Measurements from ENCODE around the gene GIMAP4. TPM values are rescaled to one million over a fixed set of nuclear protein-coding genes. Genes with fewer than 3 reads are reported as not detected.
"Not testable (repeated sequence)": the region's sequence is repeated elsewhere in the genome, so short reads cannot be mapped to it uniquely, and the experiment has no call there.

The GIMAP4 gene
- total RNA-seq, 1 experiment from 2014 or later, result not detected

GRCh38 chr7:150613880-150614279, 46.7 kb downstream of the GIMAP4 start:
- CTCF ChIA-PET, result no interaction called here

GRCh38 chr7:150614426-150614825, 47.2 kb downstream of the GIMAP4 start:
- H3K9me3 ChIP-seq (ENCODE audit: insufficient read depth, low read depth), result not testable (repeated sequence)

More at GRCh38 chr7:150613880-150614279, 46.7 kb downstream of the GIMAP4 start:
- Histone ChIP-seq H3K27ac (no peak overlapping the region), H3K27me3 (ENCODE audit: insufficient read depth, low read depth) (no peaks in the 10 kb centered on the region), H3K36me3 (ENCODE audit: low read depth) (no peaks in the 10 kb centered on the region), H4K20me1 (ENCODE audit: insufficient read depth) (no peaks in the 10 kb centered on the region; the same call in 1 of the 2 replicates), H3K4me2 (no peak overlapping the region), H2AFZ (no peak overlapping the region), H3K4me3 (no peak overlapping the region), H3K9me3 (ENCODE audit: insufficient read depth, low read depth) (no peaks in the 10 kb centered on the region), H3K9me2 (ENCODE audit: insufficient read depth) (no peaks in the 10 kb centered on the region), H3F3A (ENCODE audit: insufficient read depth, low read depth) (no peaks in the 10 kb centered on the region), H3K4me1 (replicated peaks; ENCODE audit: insufficient read depth) (no peaks in the 10 kb centered on the region), H3K79me2 (ENCODE audit: low read depth) (no peaks in the 10 kb centered on the region)
- BruUV-seq (replicated peaks), result no TSS peak
- POLR2A ChIA-PET (ENCODE audit: unreplicated experiment), result no interaction called here
- no peak for DNase-seq
- intact Hi-C loops (cut with micrococcal nuclease; ENCODE audit: unreplicated experiment), result no loop called here
- TF ChIP-seq EZH2 (IDR thresholded peaks at IDR 0.05; ENCODE audit: low read depth), result no peak
- no peak for TF ChIP-seq CTCF (conservative IDR thresholded peaks at IDR 0.05)

GRCh38 chr7:150615221-150615755, 48.1 kb downstream of the GIMAP4 start:
- POLR2A ChIA-PET (ENCODE audit: unreplicated experiment); H3K4me2 ChIP-seq; DNase-seq; H2AFZ ChIP-seq; H3K79me2 ChIP-seq (ENCODE audit: low read depth); BruUV-seq (replicated peaks); H3K4me1 ChIP-seq (replicated peaks; ENCODE audit: insufficient read depth); H3K36me3 ChIP-seq (ENCODE audit: low read depth); H3F3A ChIP-seq (ENCODE audit: insufficient read depth, low read depth); H3K27me3 ChIP-seq (ENCODE audit: insufficient read depth, low read depth); H3K9me2 ChIP-seq (ENCODE audit: insufficient read depth); H4K20me1 ChIP-seq (ENCODE audit: insufficient read depth); intact Hi-C loops (cut with micrococcal nuclease; ENCODE audit: unreplicated experiment); H3K27ac ChIP-seq; CTCF ChIA-PET; H3K4me3 ChIP-seq; H3K9me3 ChIP-seq (ENCODE audit: insufficient read depth, low read depth): not testable (repeated sequence)

More at GRCh38 chr7:150614426-150614825, 47.2 kb downstream of the GIMAP4 start:
- POLR2A ChIA-PET (ENCODE audit: unreplicated experiment); H2AFZ ChIP-seq; H3F3A ChIP-seq (ENCODE audit: insufficient read depth, low read depth); H3K36me3 ChIP-seq (ENCODE audit: low read depth); H3K4me3 ChIP-seq; H3K9me2 ChIP-seq (ENCODE audit: insufficient read depth); CTCF ChIA-PET; intact Hi-C loops (cut with micrococcal nuclease; ENCODE audit: unreplicated experiment); H4K20me1 ChIP-seq (ENCODE audit: insufficient read depth); H3K4me2 ChIP-seq; BruUV-seq (replicated peaks); DNase-seq; H3K27ac ChIP-seq; H3K4me1 ChIP-seq (replicated peaks; ENCODE audit: insufficient read depth); H3K27me3 ChIP-seq (ENCODE audit: insufficient read depth, low read depth); H3K79me2 ChIP-seq (ENCODE audit: low read depth): not testable (repeated sequence)

- DNase-seq, result no peak
- CTCF ChIA-PET, result no interaction called here
Measured at GRCh38 chr7:150620061-150620460, 52.9 kb downstream of the GIMAP4 start.

More at GRCh38 chr7:150620061-150620460, 52.9 kb downstream of the GIMAP4 start:
- no peak overlapping the region for H2AFZ ChIP-seq
- H3K27ac ChIP-seq, result no peak overlapping the region
- POLR2A ChIA-PET (ENCODE audit: unreplicated experiment), result no interaction called here
- no peaks in the 10 kb centered on the region for H3K9me3 ChIP-seq (ENCODE audit: insufficient read depth, low read depth)
- H3K9me2 ChIP-seq (ENCODE audit: insufficient read depth), result no peaks in the 10 kb centered on the region
- intact Hi-C loops (cut with micrococcal nuclease; ENCODE audit: unreplicated experiment), result no loop called here
- TF ChIP-seq EZH2 (IDR thresholded peaks at IDR 0.05; ENCODE audit: low read depth) (no peak), CTCF (conservative IDR thresholded peaks at IDR 0.05) (no peak)
- no peaks in the 10 kb centered on the region for H3K4me1 ChIP-seq (replicated peaks; ENCODE audit: insufficient read depth)
- no peak overlapping the region for H3K4me2 ChIP-seq
- H3K27me3 ChIP-seq (ENCODE audit: insufficient read depth, low read depth), result peaks cover 14% of the 10 kb centered on the region; the same call in 1 of the 2 replicates
- H3K4me3 ChIP-seq, result no peak overlapping the region
- H3K79me2 ChIP-seq (ENCODE audit: low read depth), result no peaks in the 10 kb centered on the region
- H3K36me3 ChIP-seq (ENCODE audit: low read depth), result no peaks in the 10 kb centered on the region
- no peaks in the 10 kb centered on the region for H3F3A ChIP-seq (ENCODE audit: insufficient read depth, low read depth)
- peaks cover 3% of the 10 kb centered on the region; the same call in 1 of the 2 replicates for H4K20me1 ChIP-seq (ENCODE audit: insufficient read depth)
- no TSS peak for BruUV-seq (replicated peaks)
